Brain pericyte (primary cell): ENCODE measurements around the gene GRIK4.
A peak's percentile ranks its signal among the peaks of the same experiment; 100 is the strongest.
"Not testable (repeated sequence)": the region's sequence is repeated elsewhere in the genome, so short reads cannot be mapped to it uniquely, and the experiment has no call there.

Source experiments
- DNase-seq: peaks from one replicate; pipeline ENCODE4 v3.0.0-alpha.2; 2012; ENCODE audit warnings: low read depth, low spot score

Gene GRIK4

DNA sequence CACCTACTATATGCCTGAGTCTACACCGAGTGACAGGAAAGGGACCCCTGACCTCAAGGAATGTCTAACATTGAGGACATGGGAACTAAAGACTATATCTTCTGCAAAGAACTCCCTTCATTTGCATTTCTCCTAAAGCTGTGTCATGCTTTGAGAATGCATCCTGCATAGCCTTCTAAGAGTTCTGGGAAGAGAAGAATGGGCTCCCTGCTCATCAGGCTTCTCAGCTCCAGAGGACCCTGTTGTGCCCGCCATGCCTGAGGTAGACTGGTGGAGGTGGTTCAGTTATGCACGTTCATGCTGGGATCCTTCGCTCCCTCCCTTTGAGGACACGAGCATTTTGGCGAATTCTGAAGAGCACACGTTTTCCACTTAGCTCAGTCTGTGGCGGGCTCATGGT, 63.3 kb downstream of the GRIK4 start:
- DNase-seq = no peak

DNA sequence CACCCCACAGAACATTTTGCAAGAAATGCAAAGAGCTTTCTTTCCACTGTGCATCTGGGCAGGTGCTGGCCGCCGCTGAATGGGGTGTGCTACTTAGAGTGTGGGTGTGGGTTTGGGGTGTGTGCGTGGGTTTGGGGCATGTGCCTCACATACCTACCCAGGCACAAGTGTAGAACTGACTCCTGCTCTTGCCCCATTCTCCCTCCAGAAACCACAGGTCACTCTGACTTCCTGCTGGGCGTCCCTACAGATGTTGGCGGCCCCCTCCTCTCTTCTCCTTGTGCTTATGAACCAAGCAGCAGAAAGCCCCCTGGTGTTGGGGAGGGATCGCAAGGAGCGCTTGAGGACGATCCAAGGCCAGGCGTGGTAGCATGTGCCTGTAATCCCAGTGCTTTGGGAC, 63.9 kb downstream of the GRIK4 start:
- DNase-seq = no peak

DNA sequence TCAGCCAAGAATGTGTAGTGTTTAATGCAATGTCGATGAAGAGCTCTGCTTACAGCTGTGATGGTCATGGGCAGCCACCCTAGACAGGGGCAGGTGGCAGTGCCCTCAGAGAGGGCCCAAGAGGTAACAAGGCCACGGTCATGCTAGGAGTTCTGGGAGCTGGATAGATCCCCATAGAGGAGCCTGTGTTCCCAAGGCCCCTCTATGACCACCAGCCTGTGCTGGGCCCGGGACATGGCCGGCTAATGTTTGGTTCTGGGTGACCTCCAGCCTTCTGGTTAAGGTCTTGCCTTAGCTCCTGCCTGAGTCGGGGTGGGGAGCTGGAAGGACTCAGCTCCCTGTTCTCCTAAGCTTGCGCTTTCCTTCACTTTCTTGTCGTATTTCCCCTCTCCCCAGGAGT, 65.1 kb downstream of the GRIK4 start:
- DNase-seq = no peak

DNA sequence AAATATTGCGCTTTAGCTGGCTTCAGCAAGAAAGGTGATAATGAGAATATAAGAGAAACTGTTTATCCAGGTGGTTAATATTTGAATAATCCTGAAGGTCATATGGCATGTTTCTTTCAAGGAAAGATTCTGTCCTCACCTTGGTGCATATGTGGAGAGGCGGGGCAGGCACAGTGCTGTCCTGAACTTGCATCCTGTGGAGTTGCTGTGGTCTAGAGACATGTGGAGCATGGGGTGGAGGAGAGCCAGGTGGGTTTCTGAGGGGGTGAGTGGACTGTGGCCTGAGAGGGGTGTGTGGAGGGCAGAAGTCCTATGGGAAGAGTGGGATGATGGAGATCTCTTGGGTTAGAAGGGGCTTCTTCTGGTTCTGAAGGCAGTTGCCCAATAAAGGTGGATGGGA, 65.5 kb downstream of the GRIK4 start:
- DNase-seq = no peak

DNA sequence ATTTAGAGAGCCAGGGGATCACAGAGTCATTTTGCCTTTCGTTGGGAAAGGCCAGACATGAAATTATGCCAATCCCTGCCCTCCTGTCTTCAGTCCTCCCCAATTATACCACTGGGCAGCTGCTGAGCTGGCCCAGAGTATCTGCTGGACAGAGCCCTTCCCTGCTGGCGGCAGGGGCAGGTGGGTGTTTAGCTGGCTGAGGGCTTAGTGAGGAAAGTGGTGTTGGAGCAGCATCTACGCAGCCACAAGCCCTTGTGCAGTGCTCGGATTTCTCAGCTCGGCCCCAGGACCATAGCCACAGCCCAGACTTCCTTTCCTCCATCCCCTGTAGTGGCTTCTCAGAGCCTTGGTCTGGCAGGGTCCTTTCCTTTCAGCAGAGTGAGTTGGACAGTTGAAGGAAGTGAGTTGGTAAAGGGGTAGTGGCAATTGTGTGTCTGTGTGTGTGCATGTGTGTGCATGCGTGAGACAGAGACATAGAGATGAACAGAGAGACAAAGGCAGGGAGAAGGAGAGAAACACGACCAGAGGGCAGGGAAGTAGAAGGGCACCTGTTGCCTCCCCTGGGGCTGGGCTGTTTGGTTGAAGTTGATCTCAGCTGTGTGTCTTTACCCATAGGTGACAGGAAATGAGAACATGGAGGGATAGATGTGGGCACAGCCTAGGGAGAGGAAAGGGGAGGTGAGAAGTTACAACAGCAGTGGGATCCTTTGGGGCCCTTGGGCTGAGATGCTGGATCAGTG, 66.2 kb downstream of the GRIK4 start:
- no peak for DNase-seq

DNA sequence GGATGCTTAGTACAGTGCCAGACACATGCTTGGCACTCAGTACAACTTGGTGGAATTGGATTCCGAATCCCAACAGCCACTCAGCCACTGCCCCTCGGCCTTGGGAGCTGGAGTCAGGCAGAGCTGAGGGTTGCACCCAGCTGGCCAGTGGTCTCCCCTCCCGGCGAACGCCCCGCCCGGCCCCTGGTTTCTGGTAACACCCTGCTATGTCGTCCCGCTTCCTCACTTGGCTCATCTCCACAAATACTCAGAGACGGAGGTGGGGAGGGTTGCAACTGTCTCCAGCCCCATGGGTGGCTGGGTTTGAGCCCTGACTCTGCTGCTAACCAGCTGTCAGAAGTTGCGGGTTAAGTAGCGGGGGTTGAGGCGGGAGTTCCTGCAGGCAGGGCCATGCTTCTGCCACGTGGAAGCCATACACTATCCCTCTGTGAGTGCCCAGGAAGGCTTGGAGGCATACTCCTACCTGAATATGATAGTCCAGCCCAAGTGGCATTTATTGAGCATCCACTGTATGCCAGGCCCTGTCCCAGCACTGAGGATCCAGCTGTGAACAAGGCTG, 67.1 kb downstream of the GRIK4 start:
- no peak for DNase-seq

DNA sequence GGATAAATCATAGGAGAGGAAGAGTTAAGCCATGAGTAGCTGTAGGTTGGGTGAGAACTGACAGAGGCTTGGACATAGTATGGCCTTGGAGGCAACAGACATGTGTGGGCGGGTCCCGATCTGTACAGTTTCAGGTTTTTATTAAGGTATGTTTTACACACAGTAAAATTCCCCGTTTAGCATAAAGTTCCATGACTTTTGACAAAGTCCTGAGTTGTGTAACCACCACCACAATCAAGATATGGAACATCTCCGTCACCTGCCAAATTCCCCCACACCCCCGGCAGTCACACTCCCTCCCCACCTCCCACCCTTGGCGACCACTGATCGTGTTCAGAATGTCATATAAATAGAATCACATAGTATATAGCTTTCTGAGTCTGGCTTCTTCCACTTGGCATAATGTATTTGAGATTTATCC, 68.1 kb downstream of the GRIK4 start:
- DNase-seq = no peak

DNA sequence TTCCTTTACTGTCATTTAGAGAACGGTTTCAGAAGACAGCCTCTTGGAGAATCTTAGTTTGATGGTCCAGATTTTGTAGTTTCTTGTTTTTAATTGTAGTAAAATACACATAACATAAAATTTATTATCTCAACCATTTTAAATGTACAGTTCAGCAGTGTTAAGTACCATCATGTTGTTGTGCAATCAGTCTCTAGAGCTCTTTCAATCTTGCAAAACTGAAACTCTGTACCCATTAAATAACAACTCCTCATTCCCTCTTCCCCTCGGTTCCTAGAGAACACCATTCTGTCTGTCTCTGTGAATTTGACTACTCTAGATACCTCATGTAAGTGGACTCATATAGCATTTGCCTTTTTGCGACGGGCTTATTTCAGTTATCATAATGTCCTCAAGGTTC, 69.8 kb downstream of the GRIK4 start:
- DNase-seq = no peak

DNA sequence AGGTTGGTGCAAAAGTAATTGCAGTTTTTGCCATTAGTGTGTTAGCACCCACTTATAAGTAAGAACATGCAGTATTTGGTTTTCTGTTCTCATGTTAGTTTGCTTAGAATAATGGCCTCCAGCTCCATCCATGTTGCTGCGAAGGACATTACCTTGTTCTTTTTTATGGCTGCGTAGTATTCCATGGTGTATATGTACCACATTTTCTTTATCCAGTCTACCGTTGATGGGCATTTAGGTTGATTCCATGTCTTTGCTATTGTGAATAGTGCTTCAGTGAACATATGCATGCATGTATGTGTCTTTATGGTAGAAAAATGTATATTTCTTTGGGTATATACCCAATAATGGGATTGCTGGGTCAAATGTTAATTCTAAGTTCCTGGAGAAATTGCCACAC, 71.0 kb downstream of the GRIK4 start:
- not testable (repeated sequence) for DNase-seq

DNA sequence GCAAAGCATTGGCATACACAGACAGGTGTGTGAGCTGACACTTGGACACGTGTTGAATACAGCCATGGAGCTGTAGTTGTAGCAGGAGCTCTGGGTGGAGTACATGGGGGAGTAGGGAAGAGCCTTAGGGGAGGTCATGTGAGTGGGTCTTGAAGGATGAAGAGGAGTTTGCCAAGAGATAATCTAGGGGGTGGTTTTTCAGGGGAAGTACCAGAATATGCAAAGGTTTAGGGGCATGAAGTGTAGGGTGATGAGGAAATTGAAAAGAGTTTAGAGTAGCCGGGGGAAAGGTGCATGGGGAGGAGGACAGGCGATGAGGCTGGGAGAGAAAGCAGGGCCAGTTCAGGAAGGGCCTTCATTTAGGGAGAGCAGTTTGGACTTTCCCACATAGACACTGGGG, 74.5 kb downstream of the GRIK4 start:
- DNase-seq = no peak

DNA sequence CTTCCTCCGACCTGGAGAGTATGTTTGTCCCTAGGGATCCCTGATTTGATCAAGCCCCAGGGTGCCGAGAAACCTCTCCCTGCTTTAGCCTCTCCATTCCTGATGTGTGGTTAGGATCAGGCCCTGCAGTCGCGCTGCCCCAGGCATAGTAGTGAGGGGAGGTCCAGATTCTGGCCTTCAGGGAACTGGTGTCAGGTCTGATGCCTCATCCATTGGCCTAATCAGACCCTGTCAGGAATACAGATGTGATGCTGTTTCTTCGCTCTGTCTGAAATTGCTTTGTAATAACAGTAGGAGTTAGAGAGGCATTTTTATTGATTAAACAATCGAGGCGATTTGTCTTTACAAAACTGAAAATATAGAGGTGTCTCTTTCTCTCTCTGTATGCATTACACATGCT, 75.2 kb downstream of the GRIK4 start:
- no peak for DNase-seq

DNA sequence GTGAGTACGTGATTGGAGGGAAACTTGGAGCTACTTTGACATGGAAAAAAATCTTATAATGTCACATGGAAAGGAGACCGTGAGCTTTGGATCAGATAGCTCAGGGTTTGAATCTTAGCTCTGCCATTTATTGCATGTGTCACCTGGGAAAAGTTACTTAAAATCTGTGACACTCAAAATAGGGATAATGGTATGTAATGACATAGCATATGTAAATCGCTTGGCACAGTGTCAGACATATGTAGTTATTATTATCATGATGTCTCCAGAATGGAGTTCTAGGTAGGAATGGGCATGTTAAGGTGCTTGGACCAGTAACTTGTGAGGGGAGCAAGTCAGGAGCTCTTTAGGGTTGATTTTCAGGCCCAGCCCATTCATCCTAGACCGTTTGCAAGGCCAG, 75.8 kb downstream of the GRIK4 start:
- no peak for DNase-seq

DNA sequence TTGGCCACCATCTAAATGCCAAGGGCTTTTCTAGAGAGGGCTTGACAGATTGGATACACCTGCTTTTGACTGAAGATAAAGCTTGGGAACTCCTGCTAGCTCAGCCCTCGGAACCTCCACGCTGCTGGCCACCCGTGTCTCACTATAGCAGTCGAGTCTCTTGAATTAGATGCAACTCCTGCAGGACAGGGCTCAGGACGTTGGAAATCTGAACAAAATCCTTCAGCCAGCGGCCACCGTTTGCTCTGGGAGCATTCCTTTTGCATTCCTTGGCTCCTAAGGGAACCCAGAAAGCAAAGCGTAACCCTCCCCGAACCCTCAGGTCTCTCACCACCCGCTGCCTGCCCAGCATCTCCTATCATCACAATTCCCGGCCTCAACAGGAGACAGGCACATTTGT, 77.8 kb downstream of the GRIK4 start:
- DNase-seq = no peak

DNA sequence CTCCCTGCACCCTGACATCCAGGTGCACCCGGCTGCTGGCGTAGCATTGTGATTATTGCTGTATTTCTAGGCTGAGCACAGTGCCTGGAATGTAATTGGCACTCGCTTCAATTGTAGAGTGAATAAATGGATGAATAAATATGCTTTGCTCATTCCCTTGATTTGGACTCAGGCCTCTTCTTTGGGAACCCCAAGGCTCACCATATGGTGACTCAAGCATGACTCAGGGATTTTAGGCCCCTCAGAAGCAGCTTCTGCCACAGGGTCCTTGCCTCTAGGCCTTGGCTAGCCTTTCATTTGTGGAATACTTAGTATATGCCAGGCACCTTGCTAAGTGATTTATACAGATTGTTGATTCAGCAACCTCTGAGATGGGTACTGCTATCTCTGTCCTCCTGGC, 78.9 kb downstream of the GRIK4 start:
- no peak for DNase-seq

DNA sequence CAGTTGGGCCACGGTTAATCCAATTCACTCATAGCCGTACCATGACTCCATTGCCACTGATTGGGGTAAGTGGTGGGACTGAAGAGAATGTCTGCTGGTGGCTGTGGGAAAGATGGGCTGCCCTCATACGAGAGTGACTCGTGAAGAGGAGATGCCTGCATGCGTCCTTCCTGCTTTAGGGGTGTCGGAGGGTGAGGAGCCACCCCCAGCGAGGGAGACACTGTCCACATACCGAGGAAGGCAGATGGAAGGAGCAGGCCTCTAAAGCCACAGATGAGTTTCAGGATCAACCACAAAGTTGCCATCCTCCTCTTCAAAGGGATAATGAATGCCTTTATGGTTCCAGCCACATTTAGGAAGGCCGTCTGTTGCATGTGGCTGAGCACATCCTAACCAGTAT, 83.2 kb downstream of the GRIK4 start:
- DNase-seq = no peak

DNA sequence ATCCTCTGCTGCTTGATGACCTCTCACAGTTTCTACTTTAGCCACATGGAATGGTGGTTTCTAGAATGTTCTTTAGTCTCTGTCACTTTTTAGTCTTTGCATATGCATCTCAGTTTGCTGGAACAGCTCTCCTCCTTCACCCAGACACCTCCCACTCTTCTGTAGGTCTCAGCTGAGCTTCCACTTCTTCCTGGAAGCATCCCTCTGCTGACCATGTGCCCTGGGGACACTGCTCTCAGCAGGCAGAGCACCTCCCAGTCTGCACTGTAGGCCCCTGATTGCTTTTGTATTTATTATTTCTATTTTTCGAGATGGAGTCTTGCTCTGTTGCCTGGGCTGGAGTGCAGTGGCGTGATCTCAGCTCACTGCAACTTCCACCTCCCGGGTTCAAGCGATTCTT, 84.0 kb downstream of the GRIK4 start:
- DNase-seq = no peak

DNA sequence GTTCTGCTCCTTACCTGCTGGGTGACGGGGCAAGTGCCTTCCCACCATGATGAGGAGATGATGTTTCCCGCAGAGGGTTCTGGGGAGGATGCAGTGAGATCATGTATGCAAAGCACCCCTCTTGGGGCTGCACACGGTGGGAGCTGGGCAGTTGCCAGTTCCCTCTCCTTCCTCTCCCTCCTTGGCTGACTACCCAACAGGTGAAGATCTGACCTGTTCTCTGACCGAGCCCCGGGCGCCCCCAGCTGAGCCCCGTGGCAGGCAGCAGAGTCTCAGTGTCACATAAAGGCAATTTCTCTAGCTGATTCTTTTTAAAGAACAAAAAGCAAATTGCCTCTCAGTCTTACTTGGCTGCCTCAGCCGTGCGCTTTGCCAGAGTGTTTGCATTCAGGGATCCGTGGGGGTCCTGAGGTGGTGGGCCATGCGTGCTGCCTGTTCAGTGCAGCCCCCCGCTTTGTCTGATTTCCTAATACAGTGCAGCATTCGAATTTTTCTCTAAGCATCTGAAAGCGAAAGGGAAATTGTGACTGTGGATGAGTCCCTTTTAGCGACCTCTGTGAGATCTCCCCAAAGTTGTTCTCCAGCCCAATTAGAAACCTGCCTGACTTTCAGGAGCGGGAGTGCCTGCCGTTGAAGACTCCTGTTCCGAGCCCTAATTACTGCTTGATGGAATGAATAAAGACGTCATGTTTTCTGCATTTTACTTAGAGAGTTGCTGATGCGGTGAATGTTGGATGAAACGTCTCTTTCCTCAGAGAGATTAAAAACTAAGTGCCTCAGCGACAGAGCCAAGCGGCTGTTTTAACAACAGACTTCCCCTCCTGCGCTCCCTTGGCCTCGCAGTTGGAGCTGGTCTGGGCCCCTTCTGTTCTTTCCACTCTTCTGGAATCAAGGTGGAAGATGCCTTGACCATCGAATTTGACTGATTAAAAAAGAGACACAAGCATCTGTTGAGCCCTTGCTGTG, 86.0 kb downstream of the GRIK4 start:
- no peak for DNase-seq

DNA sequence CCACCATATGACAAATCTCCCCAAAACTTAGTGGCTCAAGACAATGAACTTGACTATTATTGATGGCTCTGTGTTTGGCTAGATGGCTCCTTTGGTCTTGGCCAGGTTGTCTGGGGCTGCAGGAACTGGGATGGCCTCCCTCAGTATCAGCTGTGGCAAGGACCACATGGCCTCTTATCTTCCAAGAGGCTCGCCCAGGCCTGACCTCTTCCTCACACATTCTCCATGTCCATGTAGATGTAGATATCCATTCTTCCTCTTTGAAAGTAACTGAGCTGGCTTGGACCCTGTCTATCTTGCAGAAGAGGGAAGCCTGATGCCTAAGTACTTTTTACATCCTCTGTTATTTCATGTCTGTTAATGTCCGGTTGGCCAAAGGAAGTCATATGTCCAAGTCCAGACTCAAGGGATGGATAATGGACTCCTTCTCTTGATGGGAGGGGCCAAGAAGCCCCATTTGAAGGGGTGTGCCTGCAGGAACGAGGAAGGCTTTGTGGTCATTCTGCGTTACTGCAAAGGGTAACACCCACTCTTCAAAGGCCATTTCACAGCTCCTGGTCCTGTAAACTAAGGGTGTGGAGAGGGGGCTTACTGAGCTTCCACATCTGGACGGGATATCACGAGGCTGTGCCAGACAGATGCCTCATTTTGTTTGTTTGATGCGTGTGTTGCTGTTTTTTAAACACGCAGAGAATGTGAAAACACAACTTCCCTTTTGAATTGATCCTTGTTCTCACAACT, 87.1 kb downstream of the GRIK4 start:
- no peak for DNase-seq

DNA sequence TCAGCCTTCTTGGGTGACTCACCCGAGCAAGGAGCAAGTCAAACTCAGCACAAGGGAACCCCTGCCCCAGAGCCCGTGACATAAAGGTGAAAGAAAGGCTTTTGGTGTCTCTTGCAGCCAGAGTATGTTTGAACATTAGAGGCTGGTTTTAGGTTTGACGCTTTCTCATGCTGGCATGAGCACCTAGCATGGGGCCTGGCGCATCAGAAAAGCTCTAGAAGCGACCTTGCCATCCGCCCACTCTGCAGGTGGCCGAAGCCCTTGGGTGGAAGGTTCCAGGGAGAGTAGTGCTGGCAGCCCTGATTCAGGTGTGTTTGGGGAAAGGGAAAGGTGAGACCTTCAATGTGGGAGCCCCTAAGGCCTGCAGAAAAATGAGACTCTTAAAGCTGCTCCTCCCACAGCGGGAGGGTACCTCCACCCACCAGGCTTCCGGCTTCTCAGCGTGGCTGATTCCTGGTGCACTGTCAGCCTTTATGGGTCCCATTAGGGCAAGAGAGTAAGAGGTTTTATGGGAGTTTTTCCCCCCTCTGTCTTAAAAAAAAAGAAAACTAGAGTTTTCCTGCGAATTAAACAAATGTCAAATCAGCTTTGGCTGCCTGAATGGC, 88.4 kb downstream of the GRIK4 start:
- DNase-seq = no peak

DNA sequence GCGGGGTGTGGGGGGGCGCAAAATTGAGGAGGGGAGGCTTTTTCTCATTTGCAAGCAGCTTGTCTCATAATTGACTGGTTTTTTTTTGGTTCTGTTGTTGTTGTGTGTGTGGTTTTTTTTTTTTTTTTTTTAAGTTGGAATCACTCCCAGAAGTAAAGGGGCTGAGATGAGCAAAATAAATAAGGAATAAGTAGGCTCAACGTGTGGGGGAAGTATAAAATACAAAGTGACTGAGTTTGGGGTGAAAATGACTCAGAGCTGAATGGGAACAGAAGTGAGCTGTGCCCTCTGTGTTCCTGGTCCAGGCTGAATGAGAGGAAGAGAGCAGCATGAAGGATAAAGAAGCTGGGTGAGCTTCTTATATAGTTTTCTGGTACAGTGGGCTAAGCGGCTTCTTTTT, 90.0 kb downstream of the GRIK4 start:
- DNase-seq = peak; percentile 2

DNA sequence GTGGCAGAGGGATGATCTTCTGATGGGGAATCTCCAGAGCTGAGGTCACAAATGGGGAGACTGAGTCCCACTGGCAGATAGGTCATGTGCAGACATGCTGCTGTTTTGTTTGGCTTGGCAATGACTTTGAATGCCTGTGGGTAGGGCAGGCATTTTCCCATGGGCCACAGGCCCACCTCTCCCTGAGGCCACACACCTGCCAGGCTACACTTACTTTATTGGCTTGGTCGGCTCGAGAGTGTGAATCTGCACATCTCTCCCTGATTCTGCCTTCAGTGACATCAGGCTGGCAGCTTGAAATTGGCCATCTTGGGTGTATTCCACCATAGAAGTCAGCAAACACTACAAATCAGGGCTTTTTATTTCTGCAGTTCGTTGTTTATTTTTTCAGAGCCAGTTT, 91.5 kb downstream of the GRIK4 start:
- no peak for DNase-seq

DNA sequence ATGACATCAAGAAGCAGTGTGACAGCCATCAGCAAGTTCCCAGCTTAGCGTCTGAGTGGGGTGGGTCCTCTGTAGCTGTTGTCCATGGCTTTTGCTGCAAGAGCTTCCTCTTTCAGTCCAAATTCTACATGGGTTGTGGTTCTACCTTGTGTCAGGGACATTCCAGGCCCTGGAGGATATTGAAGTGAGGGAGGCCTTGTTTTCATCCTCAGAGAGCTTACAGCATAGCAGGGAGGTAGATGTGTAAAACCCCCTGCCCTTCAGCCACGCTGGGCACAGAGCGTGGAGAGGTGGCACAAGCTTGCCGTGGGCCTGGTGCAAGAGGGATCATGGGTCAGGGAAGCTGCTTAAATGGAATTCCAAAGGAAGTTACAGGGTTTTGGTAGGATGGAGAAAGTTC, 93.9 kb downstream of the GRIK4 start:
- no peak for DNase-seq
